SH-SY5Y (cell line): ENCODE results near the gene FYN.

ENCODE experiments used
- GATA2 ChIP-seq: IDR thresholded peaks from 2 replicates; pipeline ENCODE4 v1.6.1; 2011; ENCODE audit warnings: mild to moderate bottlenecking, low read depth, low read length
- GATA3 ChIP-seq: IDR thresholded peaks from 2 replicates; pipeline ENCODE4 v1.6.1; 2011; ENCODE audit warnings: low read depth, mild to moderate bottlenecking, low read length, moderate library complexity

DNA sequence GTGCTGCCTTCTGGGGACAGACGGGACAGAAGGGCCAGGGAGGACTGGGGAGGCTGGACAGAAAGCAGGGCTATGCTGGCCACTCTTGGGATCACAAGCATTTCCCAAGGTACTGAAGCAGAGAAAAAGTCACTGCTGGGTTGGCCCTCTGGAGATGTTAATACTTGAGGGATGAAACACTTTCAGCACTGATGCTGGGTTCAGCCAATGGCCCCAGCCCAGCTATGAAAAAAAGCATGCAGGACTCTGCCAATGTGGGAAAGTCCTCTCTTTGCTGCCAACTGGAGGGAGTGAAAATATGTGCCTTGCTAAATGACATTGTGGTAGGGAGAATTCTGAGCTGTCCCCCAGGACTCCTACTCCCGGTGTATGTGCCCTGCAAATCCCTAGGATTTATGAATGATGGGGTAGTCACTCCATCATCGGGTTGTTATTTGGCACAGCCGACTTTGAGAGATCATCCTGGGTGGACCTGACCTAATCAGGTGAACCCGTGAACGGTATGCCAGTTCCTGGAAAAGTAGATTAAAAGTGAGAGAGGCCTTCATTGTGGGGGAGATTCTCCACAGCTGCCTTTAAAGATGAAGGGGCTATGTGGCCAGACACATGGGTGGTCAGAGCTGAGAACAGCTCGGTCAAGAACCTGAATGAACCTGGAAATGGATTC, 147.7 kb downstream of the FYN start:
- TF ChIP-seq GATA2 = no peak
- TF ChIP-seq GATA3 = no peak
